Right lobe of liver (tissue), 6 donors: ENCODE measurements around the gene N4BP2L1. TPM values are rescaled to one million over a fixed set of nuclear protein-coding genes. Genes with fewer than 3 reads are reported as not detected.
A peak's percentile ranks its signal among the peaks of the same experiment; 100 is the strongest.

ENCODE experiments used
- ATAC-seq, 4 donors: fragments of 200-7000 bp; cut with Tn5 transposase; one replicate each; pipeline ENCODE4 v1.9.1; 2020; ENCODE audit warnings: mild to moderate bottlenecking in 4 of 4, moderate library complexity in 4 of 4
- DNase-seq, 3 donors: peaks; one replicate each; pipeline ENCODE4 v3.0.0-alpha.2; 2020
- H3K27ac ChIP-seq, 3 donors: fragments of 200-600 bp; one replicate each; pipeline ENCODE4 v1.8.0; 2022
- H3K27me3 ChIP-seq, 2 donors: fragments of 200-600 bp; one replicate each; pipeline ENCODE4 v1.8.0; 2022
- H3K36me3 ChIP-seq, 4 donors: fragments of 200-600 bp; sonication (generic) in 1 of 4; one replicate each; pipeline versions ENCODE4 v1.5.1 to v1.8.0; 2017 to 2022; ENCODE audit warnings: control low read depth in 1 of 4
- H3K4me1 ChIP-seq, 4 donors: fragments of 200-600 bp; sonication (generic) in 1 of 4; one replicate each; pipeline versions ENCODE4 v1.5.1 to v1.8.0; 2017 to 2022; ENCODE audit warnings: control low read depth in 1 of 4
- H3K4me3 ChIP-seq, 3 donors: fragments of 200-600 bp; one replicate each; pipeline ENCODE4 v1.8.0; 2022
- H3K9me3 ChIP-seq, 4 donors: fragments of 200-600 bp; sonication (generic) in 1 of 4; one replicate each; pipeline versions ENCODE4 v1.5.1 to v1.8.0; 2017 to 2022; ENCODE audit warnings: control low read depth in 1 of 4
- POLR2A ChIP-seq: fragments of 450-650 bp; IDR thresholded peaks from one replicate; pipeline ENCODE4 v1.6.1; 2017; ENCODE audit warnings: antibody characterized with exemption, mild to moderate bottlenecking
- WGBS: methylation state at CpG from one replicate; pipeline ENCODE4 v1.1.6; 2018; ENCODE audit warnings: low coverage, low lambda C conversion rate; ENCODE audit not compliant: insufficient coverage; ENCODE audit errors: missing lambda C conversion rate; 5-methylcytosine and 5-hydroxymethylcytosine counted together
- intact Hi-C, 2 donors: fragments of 100-400 bp; cut with DNase I; formaldehyde crosslinking; loops; one replicate each; pipeline versions ENCODE4 v1.11.2 to v1.14.1; 2022
- total RNA-seq, 6 experiments: library from RNA; depleted of rRNA in 2 of 6; stranded (reverse); fragments of >200 nt in 2 of 6; fragmentation: NEBNext Ultra II Directional in 3 of 6; extraction: Animal tissue kit (Norgen Biotek cat#: 25700) in 3 of 6; gene quantifications; one replicate each; pipeline versions ENCODE4 v1.1.0 to v1.2.4, GENCODE V29; 2016 to 2023
- TF ChIP-seq, protein P1 (sequence below), 4 donors: fragments of 200-600 bp in 3 of 4; fragments of 450-650 bp in 1 of 4; IDR thresholded peaks; one replicate each; pipeline versions ENCODE4 v1.5.1 to v1.8.0; 2016 to 2022; ENCODE audit warnings: antibody characterized with exemption in 4 of 4, mild to moderate bottlenecking in 2 of 4
- donor health status: DM: no; HTN: yes; CAD: no.
- donor health status: DM: no; HTN: no; CAD: no.
- donor health status: DM: no; HTN: no; CAD: no.
- donor health status: DM: no; HTN: yes; CAD: no.
- donor health status: DM: no; HTN: yes; CAD: no.

Gene N4BP2L1
- total RNA-seq, 6 experiments from 2014 or later: 17.4 to 56.9 (median 26.5) TPM

- whole genome bisulfite sequencing: 100% methylated on average over 1 of the region's 1 CpG
These were observed 9.9 kb downstream of the N4BP2L1 start for GRCh38 chr13:32417995-32418394.

DNA sequence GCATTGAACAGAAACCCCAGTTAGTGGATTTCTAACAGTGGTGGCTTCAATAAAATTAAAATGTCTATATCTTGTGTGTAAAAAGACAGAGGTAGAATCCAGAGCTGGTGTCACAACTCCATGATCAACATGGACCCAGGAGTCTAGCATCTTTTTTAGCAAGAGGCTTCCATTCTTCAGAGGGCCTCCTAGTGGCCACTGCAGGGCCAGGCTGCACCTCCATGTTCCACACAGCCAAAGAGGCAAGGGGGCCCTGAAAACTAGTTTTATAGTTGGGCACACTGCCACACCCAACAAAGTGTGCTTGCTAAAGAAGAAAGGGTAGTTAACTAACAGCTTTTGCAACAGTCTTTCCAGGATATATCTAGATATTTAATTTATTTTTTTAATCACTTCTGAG is 12.9 kb downstream of the N4BP2L1 start:
- peaks cover 0 to 53% (median 20%) of the 10 kb centered on the region in 4 donors for H3K4me1 ChIP-seq
- peaks cover 0 to 3% (median 0%) of the 10 kb centered on the region in 4 donors for H3K36me3 ChIP-seq
- no peak overlapping the region for H3K4me3 ChIP-seq
- intact Hi-C loops: no loop called here
- H3K27ac ChIP-seq: peak overlapping the region in 2 of 3 donors; percentile 85
- DNase-seq: peak in 1 of 3 donors; percentile 67
- ATAC-seq: peak; percentile 57 to 71 (median 66)
- TF ChIP-seq POLR2A: no peak
- TF ChIP-seq, protein P1, sequence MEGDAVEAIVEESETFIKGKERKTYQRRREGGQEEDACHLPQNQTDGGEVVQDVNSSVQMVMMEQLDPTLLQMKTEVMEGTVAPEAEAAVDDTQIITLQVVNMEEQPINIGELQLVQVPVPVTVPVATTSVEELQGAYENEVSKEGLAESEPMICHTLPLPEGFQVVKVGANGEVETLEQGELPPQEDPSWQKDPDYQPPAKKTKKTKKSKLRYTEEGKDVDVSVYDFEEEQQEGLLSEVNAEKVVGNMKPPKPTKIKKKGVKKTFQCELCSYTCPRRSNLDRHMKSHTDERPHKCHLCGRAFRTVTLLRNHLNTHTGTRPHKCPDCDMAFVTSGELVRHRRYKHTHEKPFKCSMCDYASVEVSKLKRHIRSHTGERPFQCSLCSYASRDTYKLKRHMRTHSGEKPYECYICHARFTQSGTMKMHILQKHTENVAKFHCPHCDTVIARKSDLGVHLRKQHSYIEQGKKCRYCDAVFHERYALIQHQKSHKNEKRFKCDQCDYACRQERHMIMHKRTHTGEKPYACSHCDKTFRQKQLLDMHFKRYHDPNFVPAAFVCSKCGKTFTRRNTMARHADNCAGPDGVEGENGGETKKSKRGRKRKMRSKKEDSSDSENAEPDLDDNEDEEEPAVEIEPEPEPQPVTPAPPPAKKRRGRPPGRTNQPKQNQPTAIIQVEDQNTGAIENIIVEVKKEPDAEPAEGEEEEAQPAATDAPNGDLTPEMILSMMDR (IDR thresholded peaks at IDR 0.05): peak; percentile 49 to 70 (median 56)
- H3K27me3 ChIP-seq: no peaks in the 10 kb centered on the region
- H3K9me3 ChIP-seq: no peaks in the 10 kb centered on the region

More at GRCh38 chr13:32417995-32418394, 9.9 kb downstream of the N4BP2L1 start:
- Histone ChIP-seq H3K27ac (peak overlapping the region in 1 of 3 donors; percentile 23), H3K4me3 (no peak overlapping the region), H3K9me3 (no peaks in the 10 kb centered on the region), H3K27me3 (no peaks in the 10 kb centered on the region), H3K4me1 (peaks cover 0 to 45% (median 14%) of the 10 kb centered on the region in 4 donors), H3K36me3 (peaks cover 0 to 4% (median 0%) of the 10 kb centered on the region in 4 donors)
- intact Hi-C loops: no loop called here
- DNase-seq (no peak), ATAC-seq (no peak)
- TF ChIP-seq, protein P1 (IDR thresholded peaks at IDR 0.05): no peak
- no peak for TF ChIP-seq POLR2A

- intact Hi-C loops: no loop called here
- Histone ChIP-seq H3K27ac (peak overlapping the region in 2 of 3 donors; percentile 85), H3K4me1 (peaks cover 0 to 54% (median 22%) of the 10 kb centered on the region in 4 donors), H3K4me3 (no peak overlapping the region), H3K36me3 (no peaks in the 10 kb centered on the region), H3K9me3 (no peaks in the 10 kb centered on the region), H3K27me3 (no peaks in the 10 kb centered on the region)
- ATAC-seq: peak; percentile 77 to 85 (median 80)
- WGBS: 43% methylated on average over 2 of the region's 2 CpGs
- DNase-seq: peak in 1 of 3 donors; percentile 72
- TF ChIP-seq, protein P1 (IDR thresholded peaks at IDR 0.05): no peak
- TF ChIP-seq POLR2A: peak; percentile 20
These were observed 13.3 kb downstream of the N4BP2L1 start for GRCh38 chr13:32414580-32414979.

DNA sequence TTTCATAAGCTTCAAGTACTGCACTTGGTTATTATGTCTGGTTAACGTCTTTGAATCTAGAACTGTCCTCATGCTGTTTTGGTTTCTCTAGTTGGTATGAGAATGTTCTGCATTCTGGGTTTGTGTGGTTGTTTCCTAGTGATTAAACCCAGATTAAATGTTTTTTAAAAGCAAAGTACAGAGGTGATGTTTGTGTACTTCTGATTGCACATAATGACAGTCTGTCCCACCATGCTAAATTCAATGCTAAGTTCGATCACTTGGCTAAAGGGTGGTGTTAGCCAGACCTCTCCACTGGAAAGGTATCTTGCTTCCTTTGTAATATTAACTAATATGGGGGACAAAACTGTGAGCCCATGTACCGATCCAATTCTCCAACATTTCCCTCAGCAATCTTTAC is 14.6 kb downstream of the N4BP2L1 start:
- TF ChIP-seq POLR2A: no peak
- TF ChIP-seq, protein P1 (IDR thresholded peaks at IDR 0.05): no peak
- H3K4me3 ChIP-seq: no peak overlapping the region
- H3K9me3 ChIP-seq: no peaks in the 10 kb centered on the region
- peak overlapping the region; percentile 22 to 85 (median 85) for H3K27ac ChIP-seq
- DNase-seq (no peak), ATAC-seq (peak; percentile 39 to 69 (median 53))
- intact Hi-C loops: no loop called here
- H3K4me1 ChIP-seq: peaks cover 0 to 57% (median 25%) of the 10 kb centered on the region in 4 donors
- H3K27me3 ChIP-seq: no peaks in the 10 kb centered on the region
- peaks cover 0 to 2% (median 0%) of the 10 kb centered on the region in 4 donors for H3K36me3 ChIP-seq
- WGBS: 30% methylated on average over 3 of the region's 3 CpGs
